K562 (cell line): ENCODE measurements around the gene TGFBR3L. TPM values are rescaled to one million over a fixed set of nuclear protein-coding genes. Genes with fewer than 3 reads are reported as not detected.

Source experiments
- CEBPG ChIP-seq, 3 experiments: fragments of 200-800 bp in 1 of 3; sonication (Bioruptor generic) in 1 of 3; sonication (generic) in 1 of 3; formaldehyde crosslinking in 1 of 3; IDR thresholded peaks in 2 of 3; conservative IDR thresholded peaks in 1 of 3; 2 replicates each; pipeline versions ENCODE4 v1.6.1 to v1.8.0; 2016 to 2022; ENCODE audit warnings: missing compliant biosample characterization in 2 of 3, missing genetic modification characterization in 2 of 3, mild to moderate bottlenecking in 1 of 3, missing genetic modification reagents in 1 of 3
- CHD4 ChIP-seq: fragments of 200-600 bp; sonication (generic); IDR thresholded peaks from 3 replicates; pipeline ENCODE4 v1.6.1; 2012; ENCODE audit warnings: low read depth, mild to moderate bottlenecking, mixed read lengths, low read length, inconsistent platforms; ENCODE audit not compliant: insufficient read depth, insufficient replicate concordance, poor library complexity, severe bottlenecking
- JUN ChIP-seq, 2 experiments: sonication (generic) in 1 of 2; formaldehyde crosslinking in 1 of 2; IDR thresholded peaks; 2 replicates each; pipeline versions ENCODE4 v1.6.1 to v1.8.0; 2012 to 2022; ENCODE audit warnings: borderline replicate concordance in 2 of 2, mild to moderate bottlenecking in 2 of 2, improper control_type of control experiment in 1 of 2, low read depth in 1 of 2, low read length in 1 of 2, missing genetic modification reagents in 1 of 2
- JUNB ChIP-seq: fragments of 450-650 bp; formaldehyde crosslinking; conservative IDR thresholded peaks from 2 replicates; pipeline ENCODE4 v1.4.0; 2020; ENCODE audit warnings: mild to moderate bottlenecking
- JUND ChIP-seq, 2 experiments: IDR thresholded peaks; 2 replicates in 1 of 2; 3 replicates in 1 of 2; pipeline ENCODE4 v1.6.1; 2011; ENCODE audit warnings: borderline replicate concordance in 2 of 2, low read depth in 2 of 2, low read length in 2 of 2, improper control_type of control experiment in 1 of 2, missing biosample characterization in 1 of 2, missing genetic modification characterization in 1 of 2, missing genetic modification reagents in 1 of 2
- MCM3 ChIP-seq: fragments of 450-650 bp; IDR thresholded peaks from 2 replicates; pipeline ENCODE4 v1.6.1; 2016
- PHB ChIP-seq: fragments of 250-450 bp; sonication (Bioruptor Pico); IDR thresholded peaks from 2 replicates; pipeline ENCODE4 v1.5.0; 2021
- PHB2 ChIP-seq: fragments of 450-650 bp; IDR thresholded peaks from 2 replicates; pipeline ENCODE4 v1.6.1; 2017; ENCODE audit warnings: low read depth
- PHTF2 ChIP-seq: fragments of 250-450 bp; sonication (Bioruptor Pico); IDR thresholded peaks from 2 replicates; pipeline ENCODE4 v1.5.0; 2021; ENCODE audit warnings: mild to moderate bottlenecking
- SMARCC2 ChIP-seq: fragments of 450-650 bp; IDR thresholded peaks from 2 replicates; pipeline ENCODE4 v1.6.1; 2017; ENCODE audit warnings: antibody characterized with exemption, moderate library complexity, mild to moderate bottlenecking, low read depth
- ZNF217 ChIP-seq: sonication (generic); formaldehyde crosslinking; IDR thresholded peaks from 2 replicates; pipeline ENCODE4 v1.8.0; 2022; ENCODE audit warnings: mild to moderate bottlenecking, missing genetic modification reagents
- ZNF263 ChIP-seq: sonication (generic); formaldehyde crosslinking; IDR thresholded peaks from 2 replicates; pipeline ENCODE4 v1.8.0; 2022; ENCODE audit warnings: mild to moderate bottlenecking, missing genetic modification reagents, borderline replicate concordance
- polyA plus RNA-seq, 8 experiments: library from polyadenylated mRNA; depleted of rRNA in 4 of 8; stranded (reverse) in 5 of 8; unstranded in 3 of 8; fragments of >200 nt; fragmentation: Nextera tagmentation in 2 of 8; fragmentation: Illumina TruSeq in 1 of 8; extraction: Ambion mirVana in 2 of 8; extraction: Trizol in 1 of 8; gene quantifications; 2 replicates each; pipeline versions ENCODE4 v1.2.1 to v1.2.3, GENCODE V29; 2011 to 2014; ENCODE audit warnings: inconsistent platforms in 1 of 8, missing spikeins in 1 of 8
- total RNA-seq, 7 experiments: library from RNA; depleted of rRNA in 6 of 7; stranded (reverse); fragments of >200 nt in 6 of 7; fragmentation: Illumina TruSeq in 2 of 7; extraction: Trizol in 2 of 7; gene quantifications; 2 replicates each; pipeline versions ENCODE4 v1.2.1 to v1.2.3, GENCODE V29; 2011 to 2021; ENCODE audit warnings: low replicate concordance in 1 of 7
- TF ChIP-seq, protein P1 (sequence below): sonication (generic); formaldehyde crosslinking; IDR thresholded peaks from 2 replicates; pipeline ENCODE4 v1.8.0; 2022; ENCODE audit warnings: mild to moderate bottlenecking, missing genetic modification reagents
- TF ChIP-seq, protein P2 (sequence below): IDR thresholded peaks from 2 replicates; pipeline ENCODE4 v1.6.1; 2016; ENCODE audit warnings: missing genetic modification characterization, missing compliant biosample characterization
- TF ChIP-seq, protein P3 (sequence below): sonication (generic); formaldehyde crosslinking; IDR thresholded peaks from 2 replicates; pipeline ENCODE4 v1.9.0; 2022; ENCODE audit warnings: mild to moderate bottlenecking, missing genetic modification reagents
- TF ChIP-seq, protein P4 (sequence below): sonication (generic); formaldehyde crosslinking; IDR thresholded peaks from 2 replicates; pipeline ENCODE4 v1.8.1; 2022; ENCODE audit warnings: missing genetic modification reagents

The TGFBR3L gene
- total and polyA plus RNA-seq, 9 of the 15 experiments (the other 6 are each of a cell fraction or from before 2014, with no cell fraction given) = not detected

DNA sequence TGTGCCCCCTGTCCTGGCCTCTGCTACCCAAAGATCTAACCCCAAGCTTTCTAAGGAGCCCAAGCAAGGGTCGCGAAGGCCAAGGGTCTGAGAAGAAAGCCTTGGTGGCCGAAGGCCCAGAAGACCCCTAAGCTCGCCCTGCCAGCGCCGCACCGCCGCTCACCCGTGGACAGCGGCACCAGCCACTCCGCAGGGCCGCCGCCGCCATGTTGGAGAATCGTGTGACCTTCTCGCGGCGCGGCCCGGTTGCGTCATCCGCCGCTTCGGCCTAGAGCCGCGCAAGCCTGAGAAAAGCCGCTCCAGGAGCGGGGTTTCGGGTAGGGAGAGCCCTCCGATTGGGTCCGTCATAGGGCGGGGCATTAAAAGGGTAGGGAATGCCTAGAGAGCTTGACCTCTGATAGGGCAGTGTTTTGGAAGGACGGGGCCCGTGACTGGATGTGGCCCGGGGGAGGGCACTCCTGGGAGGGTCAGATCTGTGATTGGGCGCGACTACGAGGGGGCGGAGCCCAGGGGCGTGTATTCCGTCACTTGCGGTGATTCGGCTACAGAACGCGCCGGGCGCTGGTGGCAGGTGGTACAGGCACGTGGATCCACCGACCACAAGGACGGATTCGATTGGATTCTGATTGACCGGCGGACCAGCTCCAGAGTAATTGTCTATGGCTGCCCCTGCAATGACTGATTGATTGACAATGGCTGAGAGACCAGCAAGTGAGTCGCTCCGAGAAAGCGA lies 29.0 kb downstream of the TGFBR3L start, which contains the start of gene TIMM44 (continued):
- TF ChIP-seq JUND (IDR thresholded peaks at IDR 0.05; ENCODE audit: borderline replicate concordance, low read depth, low read length) = peak; percentile 94
- peak; percentile 37; the same call in 1 of the 3 replicates for TF ChIP-seq JUND (tag; IDR thresholded peaks at IDR 0.05; ENCODE audit: borderline replicate concordance, low read depth, low read length)
- TF ChIP-seq, protein P1, sequence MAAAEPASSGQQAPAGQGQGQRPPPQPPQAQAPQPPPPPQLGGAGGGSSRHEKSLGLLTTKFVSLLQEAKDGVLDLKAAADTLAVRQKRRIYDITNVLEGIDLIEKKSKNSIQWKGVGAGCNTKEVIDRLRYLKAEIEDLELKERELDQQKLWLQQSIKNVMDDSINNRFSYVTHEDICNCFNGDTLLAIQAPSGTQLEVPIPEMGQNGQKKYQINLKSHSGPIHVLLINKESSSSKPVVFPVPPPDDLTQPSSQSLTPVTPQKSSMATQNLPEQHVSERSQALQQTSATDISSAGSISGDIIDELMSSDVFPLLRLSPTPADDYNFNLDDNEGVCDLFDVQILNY (CRISPR knock-in tag) = peak; percentile 85; the same call in 1 of the 2 replicates
- TF ChIP-seq PHTF2 (CRISPR knock-in tag) = no peak
- TF ChIP-seq ZNF263 (CRISPR knock-in tag) = peak; percentile 13; the same call in 1 of the 2 replicates
- TF ChIP-seq CEBPG (CRISPR knock-in tag; IDR thresholded peaks at IDR 0.05) = peak; percentile 99
- TF ChIP-seq CEBPG (tag; conservative IDR thresholded peaks at IDR 0.05 in 1 of 2, IDR thresholded peaks at IDR 0.05 in 1 of 2) = peak; percentile 99 to 100
- TF ChIP-seq PHB2 = no peak
- TF ChIP-seq, protein P2, sequence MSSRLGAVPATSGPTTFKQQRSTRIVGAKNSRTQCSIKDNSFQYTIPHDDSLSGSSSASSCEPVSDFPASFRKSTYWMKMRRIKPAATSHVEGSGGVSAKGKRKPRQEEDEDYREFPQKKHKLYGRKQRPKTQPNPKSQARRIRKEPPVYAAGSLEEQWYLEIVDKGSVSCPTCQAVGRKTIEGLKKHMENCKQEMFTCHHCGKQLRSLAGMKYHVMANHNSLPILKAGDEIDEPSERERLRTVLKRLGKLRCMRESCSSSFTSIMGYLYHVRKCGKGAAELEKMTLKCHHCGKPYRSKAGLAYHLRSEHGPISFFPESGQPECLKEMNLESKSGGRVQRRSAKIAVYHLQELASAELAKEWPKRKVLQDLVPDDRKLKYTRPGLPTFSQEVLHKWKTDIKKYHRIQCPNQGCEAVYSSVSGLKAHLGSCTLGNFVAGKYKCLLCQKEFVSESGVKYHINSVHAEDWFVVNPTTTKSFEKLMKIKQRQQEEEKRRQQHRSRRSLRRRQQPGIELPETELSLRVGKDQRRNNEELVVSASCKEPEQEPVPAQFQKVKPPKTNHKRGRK (tag) = no peak
- TF ChIP-seq PHB (CRISPR knock-in tag) = no peak
- peak; percentile 87 for TF ChIP-seq JUNB (CRISPR knock-in tag)
- no peak for TF ChIP-seq MCM3
- no peak for TF ChIP-seq SMARCC2
- TF ChIP-seq, protein P3, sequence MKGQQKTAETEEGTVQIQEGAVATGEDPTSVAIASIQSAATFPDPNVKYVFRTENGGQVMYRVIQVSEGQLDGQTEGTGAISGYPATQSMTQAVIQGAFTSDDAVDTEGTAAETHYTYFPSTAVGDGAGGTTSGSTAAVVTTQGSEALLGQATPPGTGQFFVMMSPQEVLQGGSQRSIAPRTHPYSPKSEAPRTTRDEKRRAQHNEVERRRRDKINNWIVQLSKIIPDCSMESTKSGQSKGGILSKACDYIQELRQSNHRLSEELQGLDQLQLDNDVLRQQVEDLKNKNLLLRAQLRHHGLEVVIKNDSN (CRISPR knock-in tag) = peak; percentile 89
- no peak for TF ChIP-seq CHD4
- no peak for TF ChIP-seq ZNF217 (CRISPR knock-in tag)
- TF ChIP-seq, protein P4, sequence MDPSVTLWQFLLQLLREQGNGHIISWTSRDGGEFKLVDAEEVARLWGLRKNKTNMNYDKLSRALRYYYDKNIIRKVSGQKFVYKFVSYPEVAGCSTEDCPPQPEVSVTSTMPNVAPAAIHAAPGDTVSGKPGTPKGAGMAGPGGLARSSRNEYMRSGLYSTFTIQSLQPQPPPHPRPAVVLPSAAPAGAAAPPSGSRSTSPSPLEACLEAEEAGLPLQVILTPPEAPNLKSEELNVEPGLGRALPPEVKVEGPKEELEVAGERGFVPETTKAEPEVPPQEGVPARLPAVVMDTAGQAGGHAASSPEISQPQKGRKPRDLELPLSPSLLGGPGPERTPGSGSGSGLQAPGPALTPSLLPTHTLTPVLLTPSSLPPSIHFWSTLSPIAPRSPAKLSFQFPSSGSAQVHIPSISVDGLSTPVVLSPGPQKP (CRISPR knock-in tag) = no peak
- peak; percentile 57; the same call in 1 of the 2 replicates for TF ChIP-seq JUN (IDR thresholded peaks at IDR 0.05; ENCODE audit: borderline replicate concordance, low read depth, low read length)
- TF ChIP-seq JUN (CRISPR knock-in tag; IDR thresholded peaks at IDR 0.05; ENCODE audit: borderline replicate concordance) = peak; percentile 92; the same call in 1 of the 2 replicates
